HG02642 (cell line): ENCODE measurements around the gene MTHFD1L.
"Not testable (repeated sequence)": the region's sequence is repeated elsewhere in the genome, so short reads cannot be mapped to it uniquely, and the experiment has no call there.

Experiments used
- ATAC-seq: cut with Tn5 transposase; IDR thresholded peaks from one replicate; pipeline ENCODE4 v1.9.1; 2021; ENCODE audit warnings: mild to moderate bottlenecking; ENCODE audit not compliant: unreplicated experiment, poor library complexity

MTHFD1L gene

GRCh38 chr6:150865406-150866146 lies at the start of gene MTHFD1L:
TSS of gene MTHFD1L (plus strand) at chr6:150865702. CDS start at chr6:150865823, 121 bp downstream.
- ATAC-seq = peak; percentile 76

DNA sequence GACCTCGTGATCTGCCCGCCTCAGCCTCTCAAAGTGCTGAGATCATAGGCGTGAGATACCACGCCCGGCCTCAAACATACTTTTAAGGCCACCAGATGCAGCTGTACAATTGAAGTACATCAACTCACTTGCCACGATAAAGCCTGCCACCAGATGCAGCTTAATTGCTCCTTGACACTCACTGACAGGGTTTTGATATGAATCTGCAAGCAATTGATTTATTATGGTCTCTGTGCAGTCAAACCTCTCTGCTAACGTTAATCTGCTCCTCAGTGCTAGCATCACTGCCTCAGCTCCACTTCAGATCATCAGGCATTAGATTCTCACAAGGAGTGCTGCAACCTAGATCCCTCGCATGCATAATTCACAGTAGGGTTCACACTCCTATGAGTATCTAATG lies 48.9 kb upstream of the MTHFD1L start:
- ATAC-seq = not testable (repeated sequence)

DNA sequence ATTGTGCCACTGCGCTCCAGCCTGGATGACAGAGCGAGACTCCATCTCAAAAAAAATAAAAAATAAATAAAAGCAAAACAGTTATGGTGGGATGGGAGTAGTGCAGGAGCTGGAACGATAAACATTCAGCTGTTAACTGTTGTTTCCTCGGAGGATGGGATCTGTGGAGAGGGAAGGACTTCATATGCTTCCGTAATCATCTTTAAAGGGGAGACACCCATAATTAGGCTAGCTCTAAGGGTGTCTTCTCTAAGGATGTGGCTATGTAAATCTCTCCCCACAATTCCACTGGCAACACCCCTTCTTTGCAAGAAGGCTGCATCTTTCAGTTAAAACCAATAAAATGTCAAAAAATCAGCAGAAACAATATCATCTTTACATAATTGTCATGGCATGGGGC lies 42.6 kb upstream of the MTHFD1L start:
- ATAC-seq = no peak

DNA sequence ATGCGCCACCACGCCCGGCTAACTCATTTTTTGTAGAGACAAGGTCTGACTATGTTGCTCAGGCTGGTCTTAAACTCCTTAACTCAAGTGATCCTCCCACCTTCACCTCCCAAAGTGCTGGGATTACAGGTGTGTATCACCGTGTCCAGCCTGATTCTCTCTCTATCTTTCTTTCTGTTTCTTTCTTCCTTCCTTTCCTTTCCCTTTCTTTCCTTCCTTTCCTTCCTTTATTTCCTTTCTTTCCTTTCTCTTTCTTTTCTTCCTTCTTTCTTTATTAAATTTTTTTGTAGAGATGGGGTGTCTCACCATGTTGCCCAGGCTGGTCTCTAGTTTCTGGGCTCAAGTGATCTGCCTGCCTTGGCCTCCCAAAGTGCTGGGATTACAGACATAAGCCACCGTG lies 38.7 kb upstream of the MTHFD1L start:
- no peak for ATAC-seq

GRCh38 chr6:150828107-150828506 lies 37.4 kb upstream of the MTHFD1L start:
- ATAC-seq = not testable (repeated sequence)

GRCh38 chr6:150830439-150831165 lies 34.9 kb upstream of the MTHFD1L start:
- ATAC-seq = no peak

DNA sequence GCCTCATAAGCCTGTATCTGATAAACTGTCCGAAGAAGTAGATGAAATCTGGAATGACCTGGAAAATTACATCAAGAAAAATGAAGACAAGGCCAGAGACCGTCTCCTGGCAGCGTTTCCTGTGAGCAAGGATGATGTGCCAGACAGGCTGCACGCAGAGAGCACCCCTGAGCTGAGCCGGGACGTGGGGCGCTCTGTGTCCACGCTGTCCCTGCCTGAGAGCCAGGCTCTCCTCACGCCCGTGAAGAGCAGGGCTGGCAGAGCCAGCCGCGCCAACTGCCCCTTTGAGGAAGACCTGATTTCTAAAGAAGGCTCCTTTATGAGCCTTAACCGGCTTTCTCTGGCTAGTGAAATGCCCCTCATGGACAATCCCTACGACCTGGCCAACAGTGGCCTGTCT lies 33.9 kb upstream of the MTHFD1L start:
- no peak for ATAC-seq

GRCh38 chr6:150835620-150836019 lies 29.9 kb upstream of the MTHFD1L start:
- ATAC-seq = no peak

DNA sequence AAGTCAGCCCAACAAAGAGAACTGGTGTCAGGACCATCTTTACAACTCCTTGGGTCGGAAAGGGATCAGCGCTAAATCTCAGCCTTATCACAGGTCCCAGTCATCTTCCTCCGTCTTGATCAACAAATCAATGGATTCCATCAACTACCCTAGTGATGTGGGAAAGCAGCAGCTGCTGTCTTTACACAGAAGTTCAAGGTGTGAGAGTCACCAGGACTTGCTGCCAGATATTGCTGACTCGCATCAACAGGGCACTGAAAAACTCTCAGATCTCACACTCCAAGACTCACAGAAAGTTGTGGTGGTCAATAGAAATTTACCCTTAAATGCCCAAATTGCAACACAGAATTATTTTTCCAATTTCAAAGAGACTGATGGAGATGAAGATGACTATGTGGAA lies 25.3 kb upstream of the MTHFD1L start:
- ATAC-seq = no peak

GRCh38 chr6:150841189-150841588 lies 24.3 kb upstream of the MTHFD1L start:
- ATAC-seq = no peak

- ATAC-seq = no peak
These were observed 23.8 kb upstream of the MTHFD1L start for GRCh38 chr6:150841697-150842096.

GRCh38 chr6:150844371-150844770 lies 21.1 kb upstream of the MTHFD1L start:
- ATAC-seq = no peak

GRCh38 chr6:150846641-150847040 lies 18.9 kb upstream of the MTHFD1L start:
- ATAC-seq = no peak

DNA sequence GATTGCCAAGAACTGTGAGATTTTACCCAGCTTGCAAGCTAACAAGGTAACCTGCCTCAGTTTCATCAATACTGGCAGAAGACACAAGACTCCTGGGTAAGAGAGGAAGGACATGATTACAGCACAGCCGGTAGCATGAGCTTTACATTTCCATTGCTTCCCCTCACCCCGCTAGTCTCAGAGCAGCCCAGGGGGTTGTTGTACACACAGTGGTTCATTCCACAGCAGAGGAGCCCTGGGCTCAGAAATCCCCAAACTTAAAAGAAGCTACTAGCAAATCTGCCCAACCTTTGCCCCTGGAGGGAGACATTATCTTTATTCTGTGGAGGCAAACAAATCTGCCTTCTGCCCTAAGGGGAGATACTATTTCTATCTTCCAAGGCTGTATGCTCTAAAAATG lies 17.1 kb upstream of the MTHFD1L start:
- no peak for ATAC-seq

- ATAC-seq = not testable (repeated sequence)
These were observed 11.1 kb upstream of the MTHFD1L start for GRCh38 chr6:150854392-150854791.

DNA sequence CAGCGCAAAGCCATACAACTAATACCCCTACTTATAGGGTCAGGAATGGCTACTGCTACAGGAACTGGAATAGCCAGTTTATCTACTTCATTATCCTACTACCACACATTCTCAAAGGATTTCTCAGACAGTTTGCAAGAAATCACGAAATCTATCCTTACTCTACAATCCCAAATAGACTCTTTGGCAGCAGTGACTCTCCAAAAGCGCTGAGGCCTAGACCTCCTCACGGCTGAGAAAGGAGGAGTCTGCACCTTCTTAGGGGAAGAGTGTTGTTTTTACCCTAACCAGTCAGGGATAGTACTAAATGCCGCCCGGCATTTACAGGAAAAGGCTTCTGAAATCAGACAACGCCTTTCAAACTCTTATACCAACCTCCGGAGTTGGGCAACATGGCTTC lies 10.3 kb upstream of the MTHFD1L start:
- ATAC-seq = not testable (repeated sequence)

DNA sequence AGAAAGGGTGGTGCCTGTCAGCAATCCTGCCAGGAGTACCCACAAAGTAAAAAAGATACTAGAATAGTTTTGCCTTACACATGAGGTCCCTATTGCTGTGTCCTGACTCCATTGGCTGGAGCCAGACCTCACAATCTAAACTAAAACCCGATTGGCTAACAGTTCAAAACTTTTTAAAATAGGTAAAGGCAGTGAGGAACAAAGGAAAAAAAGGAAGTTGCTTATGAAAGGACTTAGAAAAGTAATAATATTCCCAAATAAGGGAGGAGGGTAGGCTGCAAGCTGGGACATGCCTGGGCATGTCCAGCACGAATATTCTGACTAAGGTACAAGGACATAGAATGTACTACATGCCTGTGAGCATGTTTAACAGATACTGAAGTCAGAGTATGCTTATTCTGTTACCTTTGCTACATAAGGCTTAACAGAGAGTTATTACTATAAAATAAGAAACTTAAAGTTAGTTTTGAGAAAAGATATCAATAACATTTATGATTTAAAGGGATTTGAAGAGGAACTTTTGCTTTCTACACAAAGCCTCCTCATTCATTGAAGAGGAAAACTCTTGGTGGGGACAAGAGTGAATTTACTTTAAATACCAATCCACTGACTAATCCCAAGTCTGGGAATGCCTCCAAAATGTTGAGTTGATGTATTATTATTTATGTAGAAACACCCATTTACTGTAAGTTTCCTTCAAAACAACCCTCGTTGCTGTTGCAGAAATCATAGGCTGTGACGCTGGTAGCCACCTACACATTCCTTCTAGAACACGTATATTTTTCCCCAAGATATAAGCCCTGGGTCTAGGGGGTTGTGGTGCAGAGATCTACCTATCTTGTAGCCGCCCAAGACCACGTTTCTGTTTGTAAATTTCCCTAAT lies 8.2 kb upstream of the MTHFD1L start:
- ATAC-seq = no peak

GRCh38 chr6:150857945-150858308 lies 7.6 kb upstream of the MTHFD1L start:
- no peak for ATAC-seq

GRCh38 chr6:150861448-150862168 lies 3.9 kb upstream of the MTHFD1L start:
- not testable (repeated sequence) for ATAC-seq

- no peak for ATAC-seq
These were observed 2.1 kb upstream of the MTHFD1L start for GRCh38 chr6:150863213-150863928.
